GM23338 (cell line): ENCODE results near the gene RAD51B. TPM values are rescaled to one million over a fixed set of nuclear protein-coding genes. Genes with fewer than 3 reads are reported as not detected.

Experiments used
- ATAC-seq: fragments of 200-7000 bp; cut with Tn5 transposase; 3 replicates; pipeline ENCODE4 v1.9.1; 2020
- DNase-seq: peaks from one replicate; pipeline ENCODE4 v3.0.0-alpha.2; 2015; ENCODE audit warnings: low spot score
- H2AFZ ChIP-seq: fragments of 200-600 bp; sonication (generic); 2 replicates; pipeline ENCODE4 v1.8.0; 2016; ENCODE audit warnings: antibody characterized with exemption, mild to moderate bottlenecking, moderate library complexity
- H3F3A ChIP-seq: fragments of 200-600 bp; sonication (generic); replicated peaks from 2 replicates; pipeline ENCODE4 v1.8.0; 2017; ENCODE audit warnings: antibody characterized with exemption, mixed run types, low read depth
- H3K27ac ChIP-seq: fragments of 200-600 bp; sonication (generic); 2 replicates; pipeline ENCODE4 v1.6.1; 2016; ENCODE audit warnings: low read depth
- H3K27me3 ChIP-seq: fragments of 200-600 bp; sonication (generic); 2 replicates; pipeline ENCODE4 v1.8.0; 2016; ENCODE audit warnings: mild to moderate bottlenecking, mixed run types, moderate library complexity; ENCODE audit not compliant: insufficient read depth
- H3K36me3 ChIP-seq: fragments of 200-600 bp; sonication (generic); 2 replicates; pipeline ENCODE4 v1.8.0; 2016; ENCODE audit warnings: mild to moderate bottlenecking; ENCODE audit not compliant: insufficient read depth
- H3K4me1 ChIP-seq: fragments of 200-600 bp; sonication (generic); 2 replicates; pipeline ENCODE4 v1.8.0; 2016; ENCODE audit warnings: mild to moderate bottlenecking, moderate library complexity; ENCODE audit not compliant: insufficient read depth
- H3K4me2 ChIP-seq: fragments of 200-600 bp; sonication (generic); 2 replicates; pipeline ENCODE4 v1.7.1; 2017; ENCODE audit warnings: mixed run types
- H3K4me3 ChIP-seq: fragments of 200-600 bp; sonication (generic); 2 replicates; pipeline ENCODE4 v1.6.1; 2016; ENCODE audit warnings: mixed run types
- H3K79me2 ChIP-seq: fragments of 200-600 bp; sonication (generic); replicated peaks from 2 replicates; pipeline ENCODE4 v1.8.0; 2017; ENCODE audit warnings: mild to moderate bottlenecking; ENCODE audit not compliant: insufficient read depth
- H3K9me2 ChIP-seq: fragments of 200-600 bp; sonication (generic); 2 replicates; pipeline ENCODE4 v1.8.0; 2017; ENCODE audit not compliant: insufficient read depth
- H4K20me1 ChIP-seq: fragments of 200-600 bp; sonication (generic); replicated peaks from 2 replicates; pipeline ENCODE4 v1.8.0; 2017; ENCODE audit warnings: mild to moderate bottlenecking; ENCODE audit not compliant: insufficient read depth
- H3K27ac Mint-ChIP-seq: 2 replicates; pipeline ENCODE4 v1.8.0; 2020; ENCODE audit warnings: inconsistent platforms, mild to moderate bottlenecking, moderate library complexity, mixed read lengths
- H3K27me3 Mint-ChIP-seq: 3 replicates; pipeline ENCODE4 v1.8.0; 2022; ENCODE audit warnings: low read depth, mild to moderate bottlenecking, moderate library complexity, mixed read lengths, inconsistent platforms; ENCODE audit not compliant: insufficient read depth, poor library complexity
- H3K36me3 Mint-ChIP-seq: 3 replicates; pipeline ENCODE4 v1.8.0; 2021; ENCODE audit warnings: low read depth, mild to moderate bottlenecking, inconsistent platforms, moderate library complexity, mixed read lengths
- H3K4me1 Mint-ChIP-seq: 3 replicates; pipeline ENCODE4 v1.8.0; 2020; ENCODE audit warnings: mild to moderate bottlenecking, inconsistent platforms, mixed read lengths
- H3K4me3 Mint-ChIP-seq: 3 replicates; pipeline ENCODE4 v1.8.0; 2021; ENCODE audit warnings: moderate library complexity, mild to moderate bottlenecking, inconsistent platforms, mixed read lengths
- H3K9me3 Mint-ChIP-seq: 3 replicates; pipeline ENCODE4 v1.8.0; 2020; ENCODE audit warnings: moderate library complexity, mild to moderate bottlenecking, inconsistent platforms, mixed read lengths
- CREB1 ChIP-seq: fragments of 250-450 bp; sonication (Bioruptor Pico); IDR thresholded peaks from 2 replicates; pipeline ENCODE4 v1.5.0; 2020; ENCODE audit warnings: low read depth, mild to moderate bottlenecking, moderate library complexity
- CTCF ChIP-seq, 2 experiments: fragments of 200-600 bp in 1 of 2; sonication (generic) in 1 of 2; conservative IDR thresholded peaks; 2 replicates each; pipeline versions ENCODE4 v1.5.1 to v1.6.1; 2016 to 2017; ENCODE audit warnings: antibody characterized with exemption in 2 of 2, low read depth in 2 of 2, mild to moderate bottlenecking in 2 of 2, moderate library complexity in 1 of 2
- ETS1 ChIP-seq: IDR thresholded peaks from 2 replicates; pipeline ENCODE4 v1.6.1; 2016; ENCODE audit warnings: antibody characterized with exemption
- EZH2 ChIP-seq: fragments of 200-600 bp; sonication (generic); IDR thresholded peaks from one replicate; pipeline ENCODE4 v1.8.0; 2017; ENCODE audit warnings: antibody characterized with exemption, mild to moderate bottlenecking, low read depth; ENCODE audit not compliant: unreplicated experiment
- JUNB ChIP-seq: IDR thresholded peaks from one replicate; pipeline ENCODE4 v1.6.1; 2016; ENCODE audit warnings: antibody characterized with exemption; ENCODE audit not compliant: unreplicated experiment
- NANOG ChIP-seq: IDR thresholded peaks from 2 replicates; pipeline ENCODE4 v1.6.1; 2016; ENCODE audit warnings: antibody characterized with exemption, borderline replicate concordance
- POLR2AphosphoS5 ChIP-seq: IDR thresholded peaks from 2 replicates; pipeline ENCODE4 v1.6.1; 2016; ENCODE audit warnings: antibody characterized with exemption, low read depth
- REST ChIP-seq: IDR thresholded peaks from one replicate; pipeline ENCODE4 v1.6.1; 2018; ENCODE audit warnings: antibody characterized with exemption; ENCODE audit not compliant: unreplicated experiment
- STAT1 ChIP-seq: IDR thresholded peaks from one replicate; pipeline ENCODE4 v1.6.1; 2016; ENCODE audit warnings: antibody characterized with exemption; ENCODE audit not compliant: unreplicated experiment
- ZNF114 ChIP-seq: fragments of 250-450 bp; sonication (Bioruptor Pico); IDR thresholded peaks from 2 replicates; pipeline ENCODE4 v1.5.0; 2020; ENCODE audit warnings: mild to moderate bottlenecking, moderate library complexity
- ZNF331 ChIP-seq: fragments of 250-450 bp; sonication (Bioruptor Pico); IDR thresholded peaks from 2 replicates; pipeline ENCODE4 v1.5.0; 2020; ENCODE audit warnings: low read depth, mild to moderate bottlenecking, moderate library complexity
- polyA plus RNA-seq: library from polyadenylated mRNA; unstranded; fragments of >200 nt; fragmentation: Nextera tagmentation; extraction: Ambion mirVana; gene quantifications from 2 replicates; pipeline ENCODE4 v1.2.1, GENCODE V29; 2016
- total RNA-seq: library from RNA; depleted of rRNA; stranded (reverse); fragments of >200 nt; shearing (Covaris generic); gene quantifications from 2 replicates; pipeline ENCODE4 v1.2.3, GENCODE V29; 2014

The RAD51B gene
- total and polyA plus RNA-seq, 2 experiments from 2014 or later, result 15.7 to 29.1 TPM

GRCh38 chr14:68463299-68463698 lies 643.7 kb downstream of the RAD51B start (continued):
- no peak for TF ChIP-seq ETS1
- TF ChIP-seq JUNB, result no peak
- TF ChIP-seq REST, result no peak
- no peak for TF ChIP-seq POLR2AphosphoS5
- no peak for TF ChIP-seq STAT1
- TF ChIP-seq CTCF (conservative IDR thresholded peaks at IDR 0.05; ENCODE audit: low read depth in 2 of 2), result no peak
- TF ChIP-seq EZH2, result no peak
- no peak for TF ChIP-seq ZNF331 (CRISPR knock-in tag)

- DNase-seq, result no peak
- no peak for ATAC-seq
- Histone ChIP-seq H3F3A (no peaks in the 10 kb centered on the region), H4K20me1 (no peaks in the 10 kb centered on the region), H3K4me2 (no peak overlapping the region), H3K27me3 (no peaks in the 10 kb centered on the region), H3K79me2 (no peaks in the 10 kb centered on the region), H3K9me2 (peaks cover 9% of the 10 kb centered on the region; the same call in 1 of the 2 replicates), H3K27ac (no peak overlapping the region), H3K4me3 (no peak overlapping the region), H3K36me3 (no peaks in the 10 kb centered on the region), H3K4me1 (peaks cover 11% of the 10 kb centered on the region), H2AFZ (no peak overlapping the region)
- Mint-ChIP-seq H3K4me3 (no peak overlapping the region), H3K27me3 (no peaks in the 10 kb centered on the region), H3K27ac (no peak overlapping the region), H3K4me1 (peaks cover 8% of the 10 kb centered on the region), H3K36me3 (no peaks in the 10 kb centered on the region), H3K9me3 (no peaks in the 10 kb centered on the region)
- TF ChIP-seq ZNF331 (CRISPR knock-in tag) (no peak), ETS1 (no peak), ZNF114 (CRISPR knock-in tag) (no peak), CREB1 (CRISPR knock-in tag) (no peak), NANOG (no peak), CTCF (conservative IDR thresholded peaks at IDR 0.05; ENCODE audit: low read depth in 2 of 2) (no peak), EZH2 (no peak), REST (no peak), STAT1 (no peak), JUNB (no peak)
Measured at GRCh38 chr14:68463705-68464374, 644.3 kb downstream of the RAD51B start.
